ENCODE measurements around the gene PTCD1. TPM values are rescaled to one million over a fixed set of nuclear protein-coding genes. Genes with fewer than 3 reads are reported as not detected.

PTCD1 gene
- total and polyA plus RNA-seq, 9 of the 15 experiments (the other 6 are each of a cell fraction or from before 2014, with no cell fraction given), result 0.46 to 17.1 (median 6.2) TPM

GRCh38 chr7:99380032-99380822, 58.4 kb downstream of the PTCD1 start (continued):
- TF ChIP-seq ZNF395 (CRISPR knock-in tag; IDR thresholded peaks at IDR 0.05) (no peak), ELK3 (CRISPR knock-in tag; IDR thresholded peaks at IDR 0.05) (no peak), CBFB (CRISPR knock-in tag; IDR thresholded peaks at IDR 0.05) (peak; percentile 52; the same call in 1 of the 2 replicates), ATF6 (CRISPR knock-in tag; IDR thresholded peaks at IDR 0.05) (peak; percentile 88), FOXA3 (CRISPR knock-in tag; conservative IDR thresholded peaks at IDR 0.05 in 1 of 2, IDR thresholded peaks at IDR 0.05 in 1 of 2) (peak in 1 of 2 experiments; percentile 50; a peak in 1 of 4 replicates), MAZ (CRISPR knock-in tag; conservative IDR thresholded peaks at IDR 0.05 in 1 of 2, IDR thresholded peaks at IDR 0.05 in 1 of 2) (no peak), FOXK2 (conservative IDR thresholded peaks at IDR 0.05 in 1 of 2, IDR thresholded peaks at IDR 0.05 in 1 of 2; ENCODE audit: low read depth in 2 of 2) (no peak), NR3C1 (CRISPR knock-in tag; IDR thresholded peaks at IDR 0.05) (no peak), HDAC2 (IDR thresholded peaks at IDR 0.05) (0 out of 2 replicates have a peak, but pooled peaks have one; percentile 34), TFE3 (CRISPR knock-in tag; IDR thresholded peaks at IDR 0.05) (no peak), TAF9B (IDR thresholded peaks at IDR 0.05; ENCODE audit: partially characterized antibody) (no peak), DPF2 (IDR thresholded peaks at IDR 0.05) (peak; percentile 53), ZNF589 (CRISPR knock-in tag; IDR thresholded peaks at IDR 0.05; ENCODE audit: low read depth) (peak; percentile 41; the same call in 1 of the 2 replicates), XRCC4 (IDR thresholded peaks at IDR 0.05; ENCODE audit: extremely low read depth, insufficient read depth, insufficient read length) (no peak), LEF1 (IDR thresholded peaks at IDR 0.05) (peak; percentile 68; the same call in 1 of the 2 replicates), TCF7L2 (IDR thresholded peaks at IDR 0.05; ENCODE audit: low read depth, low read length) (no peak), SP2 (IDR thresholded peaks at IDR 0.05; ENCODE audit: extremely low read depth, low read depth, low read length, poor library complexity, severe bottlenecking) (no peak), ZNF830 (CRISPR knock-in tag; IDR thresholded peaks at IDR 0.05) (no peak), E2F6 (IDR thresholded peaks at IDR 0.05; ENCODE audit: borderline replicate concordance in 1 of 2, extremely low read depth in 1 of 2, insufficient read depth in 1 of 2, insufficient read length in 1 of 2, low read depth in 1 of 2, low read length in 1 of 2, poor library complexity in 1 of 2, severe bottlenecking in 1 of 2) (no peak)
